Fibroblast of pulmonary artery (primary cell): ENCODE measurements around the gene TBATA.

ENCODE experiments used
- DNase-seq: peaks from one replicate; pipeline ENCODE4 v3.0.0-alpha.2; 2010; ENCODE audit warnings: low read depth
- H3K4me3 ChIP-seq: replicated peaks from 2 replicates; pipeline ENCODE4 v1.5.1; 2011; ENCODE audit warnings: low read depth, mild to moderate bottlenecking, control low read depth, low read length, moderate library complexity
- CTCF ChIP-seq: IDR thresholded peaks from 2 replicates; pipeline ENCODE4 v1.5.1; 2011; ENCODE audit warnings: mild to moderate bottlenecking, control low read depth, low read length, inconsistent platforms; ENCODE audit errors: missing control alignments

The TBATA gene

GRCh38 chr10:70780772-70781171 lies 4.4 kb downstream of the TBATA start:
- no peak for TF ChIP-seq CTCF
- no peak overlapping the region for H3K4me3 ChIP-seq
- DNase-seq, result no peak

GRCh38 chr10:70780370-70780760 lies 4.8 kb downstream of the TBATA start:
- TF ChIP-seq CTCF, result no peak

GRCh38 chr10:70779511-70780369 lies 5.4 kb downstream of the TBATA start:
- no peak overlapping the region for H3K4me3 ChIP-seq
- TF ChIP-seq CTCF, result no peak
- DNase-seq, result no peak

More at GRCh38 chr10:70780370-70780760, 4.8 kb downstream of the TBATA start:
- no peak for DNase-seq
- no peak overlapping the region for H3K4me3 ChIP-seq

GRCh38 chr10:70779088-70779487 lies 6.1 kb downstream of the TBATA start:
- DNase-seq, result no peak
- H3K4me3 ChIP-seq, result no peak overlapping the region
- no peak for TF ChIP-seq CTCF

GRCh38 chr10:70778267-70778924 lies 6.8 kb downstream of the TBATA start:
- no peak for DNase-seq
- no peak overlapping the region for H3K4me3 ChIP-seq
- no peak for TF ChIP-seq CTCF

GRCh38 chr10:70777063-70777875 lies 7.9 kb downstream of the TBATA start:
- no peak for DNase-seq
- TF ChIP-seq CTCF, result no peak
- no peak overlapping the region for H3K4me3 ChIP-seq
